Neural cell (in vitro differentiated cells): ENCODE measurements around the gene TRIM37. TPM values are rescaled to one million over a fixed set of nuclear protein-coding genes. Genes with fewer than 3 reads are reported as not detected.

Source experiments
- H2AFZ ChIP-seq: fragments of 200-600, 300-800 bp; sonication (generic), shearing (Covaris generic); 2 replicates; pipeline ENCODE4 v1.6.0; 2014; ENCODE audit warnings: low read depth, mild to moderate bottlenecking, antibody characterized with exemption, low read length, moderate library complexity
- H3F3A ChIP-seq: fragments of 200-600 bp; shearing (Covaris generic); 2 replicates; pipeline ENCODE4 v1.6.1; 2016; ENCODE audit warnings: mild to moderate bottlenecking, moderate library complexity, mixed read lengths, antibody characterized with exemption, low read length; ENCODE audit not compliant: insufficient read depth, poor library complexity, severe bottlenecking
- H3K27ac ChIP-seq: fragments of 200-600, 300-800 bp; sonication (generic), shearing (Covaris generic); 2 replicates; pipeline ENCODE4 v1.5.1; 2014; ENCODE audit warnings: mild to moderate bottlenecking, low read length, moderate library complexity
- H3K27me3 ChIP-seq: fragments of 300-800, 200-600 bp; sonication (generic), shearing (Covaris generic); 2 replicates; pipeline ENCODE4 v1.6.0; 2014; ENCODE audit warnings: mild to moderate bottlenecking, low read depth, low read length, moderate library complexity; ENCODE audit not compliant: insufficient read depth
- H3K36me3 ChIP-seq: fragments of 300-800, 200-600 bp; sonication (generic), shearing (Covaris generic); 2 replicates; pipeline ENCODE4 v1.5.1; 2014; ENCODE audit warnings: mild to moderate bottlenecking, antibody characterized with exemption, low read length, moderate library complexity; ENCODE audit not compliant: insufficient read depth
- H3K4me2 ChIP-seq: fragments of 300-800, 200-600 bp; sonication (generic), shearing (Covaris generic); 2 replicates; pipeline ENCODE4 v1.6.0; 2014; ENCODE audit warnings: mild to moderate bottlenecking, low read length
- H3K4me3 ChIP-seq: fragments of 300-800, 200-600 bp; sonication (generic), shearing (Covaris generic); 2 replicates; pipeline ENCODE4 v1.5.1; 2014; ENCODE audit warnings: mild to moderate bottlenecking, low read length, moderate library complexity
- H3K79me2 ChIP-seq: fragments of 200-600 bp; shearing (Covaris generic); replicated peaks from 2 replicates; pipeline ENCODE4 v1.6.0; 2014; ENCODE audit warnings: mild to moderate bottlenecking, low read length, moderate library complexity; ENCODE audit not compliant: insufficient read depth
- H3K9ac ChIP-seq: fragments of 300-800, 200-600 bp; sonication (generic), shearing (Covaris generic); 2 replicates; pipeline ENCODE4 v1.6.1; 2016; ENCODE audit warnings: mild to moderate bottlenecking, low read length, mixed read lengths
- H3K9me2 ChIP-seq: fragments of 200-600 bp; shearing (Covaris generic); 2 replicates; pipeline ENCODE4 v1.6.1; 2016; ENCODE audit warnings: mild to moderate bottlenecking, low read length, mixed read lengths; ENCODE audit not compliant: insufficient read depth
- H3K9me3 ChIP-seq: fragments of 200-600, 300-800 bp; sonication (generic), shearing (Covaris generic); 2 replicates; pipeline ENCODE4 v1.6.1; 2016; ENCODE audit warnings: mild to moderate bottlenecking, mixed run types, low read length, moderate library complexity, mixed read lengths
- H4K20me1 ChIP-seq: fragments of 200-600 bp; shearing (Covaris generic); 2 replicates; pipeline ENCODE4 v1.6.1; 2016; ENCODE audit warnings: mild to moderate bottlenecking, mixed run types; ENCODE audit not compliant: insufficient read depth
- CTCF ChIP-seq: fragments of 450-650 bp; IDR thresholded peaks from 2 replicates; pipeline ENCODE4 v1.5.1; 2014; ENCODE audit warnings: antibody characterized with exemption, mild to moderate bottlenecking, moderate library complexity; ENCODE audit not compliant: poor library complexity, severe bottlenecking
- EP300 ChIP-seq: fragments of 450-650 bp; conservative IDR thresholded peaks from 2 replicates; pipeline ENCODE4 v1.6.1; 2014; ENCODE audit warnings: antibody characterized with exemption, mild to moderate bottlenecking, moderate library complexity; ENCODE audit not compliant: poor library complexity, severe bottlenecking
- EZH2 ChIP-seq: fragments of 200-600, 300-800 bp; shearing (Covaris generic), sonication (generic); IDR thresholded peaks from 2 replicates; pipeline ENCODE4 v1.6.1; 2014; ENCODE audit warnings: antibody characterized with exemption, low read length, borderline replicate concordance, mild to moderate bottlenecking; ENCODE audit not compliant: insufficient read depth, poor library complexity, severe bottlenecking
- MXI1 ChIP-seq: fragments of 450-650 bp; conservative IDR thresholded peaks from 2 replicates; pipeline ENCODE4 v1.6.1; 2014; ENCODE audit warnings: antibody characterized with exemption, mild to moderate bottlenecking; ENCODE audit not compliant: poor library complexity, severe bottlenecking
- POLR2AphosphoS5 ChIP-seq: IDR thresholded peaks from 2 replicates; pipeline ENCODE4 v1.6.1; 2012
- RAD21 ChIP-seq: fragments of 450-650 bp; conservative IDR thresholded peaks from 2 replicates; pipeline ENCODE4 v1.6.1; 2014; ENCODE audit warnings: antibody characterized with exemption, mild to moderate bottlenecking, moderate library complexity
- REST ChIP-seq: IDR thresholded peaks from 2 replicates; pipeline ENCODE4 v1.6.1; 2012; ENCODE audit warnings: borderline replicate concordance
- SMC3 ChIP-seq: fragments of 450-650 bp; conservative IDR thresholded peaks from 2 replicates; pipeline ENCODE4 v1.6.1; 2014; ENCODE audit warnings: antibody characterized with exemption, mild to moderate bottlenecking, moderate library complexity; ENCODE audit not compliant: poor library complexity
- TAF1 ChIP-seq: IDR thresholded peaks from 2 replicates; pipeline ENCODE4 v1.6.1; 2012; ENCODE audit warnings: low read depth
- polyA plus RNA-seq: library from polyadenylated mRNA; depleted of rRNA; stranded (reverse); fragments of >200 nt; gene quantifications from 2 replicates; pipeline ENCODE4 v1.2.3, GENCODE V29; 2014

Gene TRIM37
- polyA plus RNA-seq, 1 donor from 2014 or later = 65.2 TPM

GRCh38 chr17:59151006-59151405 lies 44.3 kb upstream of the TRIM37 start:
- no peak overlapping the region for H3K27ac ChIP-seq
- peak overlapping the region; percentile 83 for H3K4me2 ChIP-seq

GRCh38 chr17:59149841-59150511 lies 43.3 kb upstream of the TRIM37 start:
- Histone ChIP-seq H3K9me2 (no peaks in the 10 kb centered on the region), H2AFZ (no peak overlapping the region), H3K4me2 (no peak overlapping the region), H3K27me3 (no peaks in the 10 kb centered on the region), H3K36me3 (no peaks in the 10 kb centered on the region), H3F3A (no peaks in the 10 kb centered on the region), H3K9me3 (no peaks in the 10 kb centered on the region), H3K27ac (no peak overlapping the region), H3K4me3 (no peak overlapping the region), H3K79me2 (peaks cover 87% of the 10 kb centered on the region), H3K9ac (no peak overlapping the region), H4K20me1 (no peaks in the 10 kb centered on the region)
- TF ChIP-seq RAD21 (no peak), TAF1 (no peak), CTCF (no peak), MXI1 (no peak), REST (no peak)

More at GRCh38 chr17:59151006-59151405, 44.3 kb upstream of the TRIM37 start:
- Histone ChIP-seq H3K9me2 (no peaks in the 10 kb centered on the region), H3K36me3 (no peaks in the 10 kb centered on the region), H3K4me3 (peak overlapping the region; percentile 86), H3K27me3 (no peaks in the 10 kb centered on the region), H3K9me3 (no peaks in the 10 kb centered on the region), H2AFZ (no peak overlapping the region), H3K9ac (peak overlapping the region; percentile 92), H4K20me1 (no peaks in the 10 kb centered on the region), H3K79me2 (peaks cover 77% of the 10 kb centered on the region), H3F3A (no peaks in the 10 kb centered on the region)
- TF ChIP-seq EZH2 (no peak), SMC3 (no peak), TAF1 (no peak), REST (no peak), POLR2AphosphoS5 (no peak), EP300 (no peak), MXI1 (no peak), CTCF (no peak), RAD21 (no peak)
